Astrocyte of the hippocampus (primary cell): ENCODE data around the gene CKLF.
"Not testable (repeated sequence)": the region's sequence is repeated elsewhere in the genome, so short reads cannot be mapped to it uniquely, and the experiment has no call there.

ENCODE experiments used
- DNase-seq: peaks from one replicate; pipeline ENCODE4 v3.0.0; 2011; ENCODE audit warnings: low read depth, low spot score

CKLF gene

GRCh38 chr16:66596986-66597848, 44.8 kb downstream of the CKLF start:
- DNase-seq, result no peak

GRCh38 chr16:66598111-66598510, 45.7 kb downstream of the CKLF start:
- no peak for DNase-seq

- no peak for DNase-seq
Measured at GRCh38 chr16:66599726-66600125, 47.4 kb downstream of the CKLF start.

- DNase-seq, result no peak
Measured at GRCh38 chr16:66600477-66600876, 48.1 kb downstream of the CKLF start.

- no peak for DNase-seq
Measured at GRCh38 chr16:66601471-66601870, 49.1 kb downstream of the CKLF start.

- DNase-seq, result peak; percentile 89
Measured at GRCh38 chr16:66603537-66604375, 51.4 kb downstream of the CKLF start.

GRCh38 chr16:66604376-66605176, 52.2 kb downstream of the CKLF start, which contains the start of gene CMTM3:
TSS of gene CMTM3 (plus strand) at chr16:66604704. CDS start at chr16:66604806, 102 bp downstream.
- peak; percentile 92 for DNase-seq

GRCh38 chr16:66605177-66605978, 53.0 kb downstream of the CKLF start:
- DNase-seq, result peak; percentile 81

- no peak for DNase-seq
Measured at GRCh38 chr16:66605979-66606751, 53.8 kb downstream of the CKLF start.

- peak; percentile 98 for DNase-seq
Measured at GRCh38 chr16:66608241-66609138, 56.1 kb downstream of the CKLF start.

- DNase-seq, result no peak
Measured at GRCh38 chr16:66609139-66609510, 56.7 kb downstream of the CKLF start.

- no peak for DNase-seq
Measured at GRCh38 chr16:66610111-66610820, 57.9 kb downstream of the CKLF start.

- not testable (repeated sequence) for DNase-seq
Measured at GRCh38 chr16:66611911-66612310, 59.5 kb downstream of the CKLF start.

- DNase-seq, result no peak
Measured at GRCh38 chr16:66612422-66612821, 60.0 kb downstream of the CKLF start.

GRCh38 chr16:66614161-66614802, 61.9 kb downstream of the CKLF start:
- no peak for DNase-seq
